Heart left ventricle (tissue), 16 donors: ENCODE data around the gene CDS1. TPM values are rescaled to one million over a fixed set of nuclear protein-coding genes. Genes with fewer than 3 reads are reported as not detected.

ENCODE experiments used
- ATAC-seq, 4 donors: fragments of 200-7000 bp; cut with Tn5 transposase; one replicate each; pipeline ENCODE4 v1.9.1; 2020 to 2022; ENCODE audit warnings: moderate library complexity in 4 of 4, mild to moderate bottlenecking in 3 of 4, moderate number of reproducible peaks in 1 of 4
- DNase-seq, 5 donors: peaks; one replicate each; pipeline ENCODE4 v3.0.0-alpha.2; 2020
- H3K27ac ChIP-seq, 12 donors: fragments of 200-600 bp; sonication (generic) in 4 of 12; one replicate each; pipeline versions ENCODE4 v1.5.0 to v1.8.0; 2016 to 2022; ENCODE audit warnings: mild to moderate bottlenecking in 2 of 12
- H3K27me3 ChIP-seq, 9 donors: fragments of 200-600 bp; sonication (generic) in 2 of 9; one replicate each; pipeline versions ENCODE4 v1.5.1 to v1.8.0; 2016 to 2022; ENCODE audit warnings: mild to moderate bottlenecking in 3 of 9
- H3K36me3 ChIP-seq, 9 donors: fragments of 200-600 bp; sonication (generic) in 2 of 9; one replicate each; pipeline versions ENCODE4 v1.5.0 to v1.8.0; 2018 to 2022; ENCODE audit warnings: mild to moderate bottlenecking in 2 of 9
- H3K4me1 ChIP-seq, 12 donors: fragments of 200-600 bp; sonication (generic) in 4 of 12; one replicate each; pipeline versions ENCODE4 v1.5.0 to v1.8.0; 2016 to 2022; ENCODE audit warnings: mild to moderate bottlenecking in 3 of 12
- H3K4me3 ChIP-seq, 12 donors: fragments of 200-600 bp; sonication (generic) in 4 of 12; one replicate each; pipeline versions ENCODE4 v1.5.0 to v1.8.0; 2017 to 2022; ENCODE audit warnings: mild to moderate bottlenecking in 9 of 12, moderate library complexity in 4 of 12
- H3K9me3 ChIP-seq, 12 donors: fragments of 200-600 bp; sonication (generic) in 4 of 12; one replicate each; pipeline versions ENCODE4 v1.5.0 to v1.8.0; 2016 to 2022; ENCODE audit warnings: mild to moderate bottlenecking in 1 of 12
- CTCF ChIP-seq, 12 donors: fragments of 200-600 bp; sonication (generic) in 4 of 12; IDR thresholded peaks; one replicate each; pipeline versions ENCODE4 v1.5.0 to v1.8.0; 2018 to 2022; ENCODE audit warnings: antibody characterized with exemption in 12 of 12, mild to moderate bottlenecking in 5 of 12
- POLR2A ChIP-seq, 2 donors: fragments of 450-650 bp; IDR thresholded peaks; one replicate each; pipeline ENCODE4 v1.6.1; 2017; ENCODE audit warnings: antibody characterized with exemption in 2 of 2, mild to moderate bottlenecking in 2 of 2, moderate library complexity in 2 of 2
- WGBS, 4 donors: extraction: QIAGEN DNeasy Blood & Tissue Kit in 2 of 4; methylation state at CpG; one replicate each; pipeline versions ENCODE4 v1.1.5 to v1.1.7; 2013 to 2018; 5-methylcytosine and 5-hydroxymethylcytosine counted together
- intact Hi-C, 10 donors: fragments of 100-400 bp; cut with DNase I; formaldehyde crosslinking; loops; one replicate each; pipeline versions ENCODE4 v1.11.1 to v1.14.2; 2022
- polyA plus RNA-seq, 2 donors: library from polyadenylated mRNA; stranded (reverse); fragments of 200-250 nt; gene quantifications; one replicate each; pipeline ENCODE4 v1.2.3, GENCODE V29; 2013
- total RNA-seq, 9 donors: library from RNA; depleted of rRNA in 2 of 9; stranded (reverse); fragments of >200 nt in 2 of 9; fragmentation: NEBNext Ultra II Directional in 3 of 9; extraction: Animal tissue kit (Norgen Biotek cat#: 25700) in 3 of 9; gene quantifications; one replicate each; pipeline versions ENCODE4 v1.1.0 to v1.2.4, GENCODE V29; 2016 to 2023
- donor health status: ischemic (EF 13 %, LVEDD 7.1; RV severe dilation, severe dysfunction).
- donor health status: healthy with polysubstance abuse.
- donor health status: DM: no; HTN: yes; CAD: no.
- donor health status: DM: no; HTN: no; CAD: no.
- donor health status: ischemic (EF 25% LVEDD 6.9; RV normal size, moderate dysfunction).
- donor health status: ischemic (EF 25% LVEDD 5.7; RV mildly dilated, moderate dysfunction).
- donor health status: healthy.
- donor health status: DM: yes; HTN: yes; CAD: no.
- donor health status: ischemic (EF 35%, LVEDD 5.7; RV mildly dilated, moderate dysfunction).
- donor health status: nonischemic (EF 11% LVEDD 7.7; RV severe dilation, severe dysfunction).
- donor health status: DM: yes; HTN: yes; CAD: no.
- donor health status: PGD.
- donor health status: ischemic (EF 29% LVEDD 5.4; RV normal size, mild dysfunction).
- donor health status: nonischemic (EF 23%, LVEDD 6.1; RV moderate dilation, normal function).

CDS1 gene
- total and polyA plus RNA-seq, 11 donors: 0.15 to 1.7 (median 0.44) TPM

- Histone ChIP-seq H3K9me3 (no peaks in the 10 kb centered on the region), H3K27ac (no peak overlapping the region), H3K4me3 (no peak overlapping the region), H3K27me3 (no peaks in the 10 kb centered on the region), H3K4me1 (peaks cover 0 to 11% (median 0%) of the 10 kb centered on the region in 12 donors), H3K36me3 (no peaks in the 10 kb centered on the region)
- 55 to 69% (median 64%) methylated on average over 2 of the region's 2 CpGs for WGBS, 4 donors
- ATAC-seq (no peak), DNase-seq (no peak)
- intact Hi-C loops: no loop called here
- TF ChIP-seq POLR2A (IDR thresholded peaks at IDR 0.05) (no peak), CTCF (IDR thresholded peaks at IDR 0.05) (no peak)
Observed at GRCh38 chr4:84647312-84647884, 64.5 kb downstream of the CDS1 start.

DNA sequence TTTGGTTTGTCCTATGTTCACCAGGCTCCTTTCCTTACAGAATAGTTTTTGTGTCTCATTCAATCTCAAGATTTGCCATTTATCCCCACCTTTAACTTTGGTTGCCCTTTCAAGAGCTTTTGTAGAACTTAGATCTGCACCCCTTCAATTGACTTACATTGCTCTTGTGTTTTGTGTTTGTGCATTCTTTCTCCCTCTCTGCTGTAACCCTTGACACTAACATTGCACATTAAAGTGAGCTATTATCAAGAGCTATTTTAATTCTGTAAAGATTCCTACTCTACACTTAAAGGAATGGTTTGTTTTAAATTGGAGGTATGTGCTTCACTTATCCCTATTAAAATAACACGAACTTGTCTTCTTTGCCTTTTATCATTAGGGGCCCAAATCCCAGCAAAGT, 65.3 kb downstream of the CDS1 start:
- TF ChIP-seq CTCF (IDR thresholded peaks at IDR 0.05) (no peak), POLR2A (IDR thresholded peaks at IDR 0.05) (no peak)
- Histone ChIP-seq H3K27ac (no peak overlapping the region), H3K4me1 (peaks cover 0 to 11% (median 0%) of the 10 kb centered on the region in 12 donors), H3K9me3 (no peaks in the 10 kb centered on the region), H3K4me3 (no peak overlapping the region), H3K27me3 (no peaks in the 10 kb centered on the region), H3K36me3 (no peaks in the 10 kb centered on the region)
- intact Hi-C loops: no loop called here
- WGBS, 4 donors: 42 to 57% (median 47%) methylated on average over 1 of the region's 1 CpG
- DNase-seq: no peak
- ATAC-seq: no peak

DNA sequence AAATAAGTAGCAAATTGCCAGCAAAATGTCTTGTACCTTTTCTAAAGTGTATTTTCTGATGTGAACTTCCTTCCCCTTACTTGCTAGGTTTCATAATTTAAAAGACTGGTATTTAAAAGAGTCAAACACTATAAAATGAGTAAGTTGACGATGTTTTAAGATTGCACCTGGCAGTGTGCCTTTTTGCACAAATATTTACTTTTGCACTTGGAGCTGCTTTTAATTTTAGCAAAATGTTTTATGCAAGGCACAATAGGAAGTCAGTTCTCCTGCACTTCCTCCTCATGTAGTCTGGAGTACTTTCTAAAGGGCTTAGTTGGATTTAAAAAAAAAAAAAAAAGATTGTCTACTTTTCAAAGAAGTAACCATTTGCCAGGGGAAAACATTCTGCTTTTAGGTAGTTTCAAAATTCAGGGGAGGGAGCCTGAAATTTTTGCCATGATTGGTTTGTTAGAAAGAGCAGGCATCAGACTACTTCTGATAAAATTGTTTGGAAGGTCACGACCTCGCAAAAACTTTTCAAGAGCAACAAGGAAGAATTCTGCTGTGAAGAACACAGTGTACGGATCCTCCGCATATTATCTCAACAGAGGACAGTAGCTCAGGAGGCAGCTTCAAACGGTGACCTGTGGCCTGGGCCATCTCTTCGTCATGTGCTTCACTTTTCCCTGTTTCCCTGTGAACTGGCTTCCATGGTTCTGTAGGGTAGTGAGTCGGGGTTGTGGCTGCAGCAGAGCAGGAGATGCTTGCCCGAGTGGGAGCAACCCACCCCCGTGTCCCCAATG, 66.1 kb downstream of the CDS1 start:
- H3K4me3 ChIP-seq: no peak overlapping the region
- TF ChIP-seq POLR2A (IDR thresholded peaks at IDR 0.05): no peak
- TF ChIP-seq CTCF (IDR thresholded peaks at IDR 0.05): no peak
- no peaks in the 10 kb centered on the region for H3K9me3 ChIP-seq
- no peak for DNase-seq
- intact Hi-C loops: no loop called here
- WGBS, 4 donors: 59 to 73% (median 64%) methylated on average over 10 of the region's 10 CpGs
- no peak for ATAC-seq
- H3K36me3 ChIP-seq: no peaks in the 10 kb centered on the region
- no peaks in the 10 kb centered on the region for H3K27me3 ChIP-seq
- H3K4me1 ChIP-seq: peaks cover 0 to 11% (median 0%) of the 10 kb centered on the region in 12 donors
- H3K27ac ChIP-seq: no peak overlapping the region

GRCh38 chr4:84651499-84651898, 68.6 kb downstream of the CDS1 start:
- peaks cover 0 to 11% (median 0%) of the 10 kb centered on the region in 12 donors for H3K4me1 ChIP-seq
- no peak overlapping the region for H3K27ac ChIP-seq
- TF ChIP-seq POLR2A (IDR thresholded peaks at IDR 0.05) (no peak), CTCF (IDR thresholded peaks at IDR 0.05) (no peak)
- H3K27me3 ChIP-seq: no peaks in the 10 kb centered on the region
- no peak for DNase-seq
- H3K4me3 ChIP-seq: no peak overlapping the region
- H3K9me3 ChIP-seq: no peaks in the 10 kb centered on the region
- no peak for ATAC-seq
- intact Hi-C loops: no loop called here
- 59 to 94% (median 83%) methylated on average over 1 of the region's 1 CpG for WGBS, 4 donors
- H3K36me3 ChIP-seq: no peaks in the 10 kb centered on the region
